Activated naive CD4-positive, alpha-beta T cell treated with anti-CD3 and anti-CD28 coated beads for 36 hours (primary cell): Measurements from ENCODE around the gene SLC7A1. TPM values are rescaled to one million over a fixed set of nuclear protein-coding genes. Genes with fewer than 3 reads are reported as not detected.
A peak's percentile ranks its signal among the peaks of the same experiment; 100 is the strongest.
"Not testable (repeated sequence)": the region's sequence is repeated elsewhere in the genome, so short reads cannot be mapped to it uniquely, and the experiment has no call there.

ENCODE experiments used
- CTCF ChIA-PET: fragments of 350-600 bp; sonication (Branson Sonifier 250); formaldehyde crosslinking; loops from one replicate; lab custom pipeline; 2021; ENCODE audit warnings: antibody characterized with exemption; lab: Charles Lee
- DNase-seq: peaks from one replicate; pipeline ENCODE4 v3.0.0-alpha.2; 2020
- H3K27ac Mint-ChIP-seq: one replicate; pipeline ENCODE4 v1.8.0; 2021; ENCODE audit warnings: mild to moderate bottlenecking, mixed read lengths
- H3K27me3 Mint-ChIP-seq: one replicate; pipeline ENCODE4 v1.8.0; 2021; ENCODE audit warnings: low read depth, mixed read lengths
- H3K36me3 Mint-ChIP-seq: one replicate; pipeline ENCODE4 v1.8.0; 2021; ENCODE audit warnings: low read depth, mixed read lengths
- H3K4me1 Mint-ChIP-seq: one replicate; pipeline ENCODE4 v1.8.0; 2021; ENCODE audit warnings: low read depth, mixed read lengths
- H3K4me3 Mint-ChIP-seq: one replicate; pipeline ENCODE4 v1.8.0; 2021; ENCODE audit warnings: mild to moderate bottlenecking, moderate library complexity, mixed read lengths
- H3K9me3 Mint-ChIP-seq: one replicate; pipeline ENCODE4 v1.8.0; 2021; ENCODE audit warnings: mixed read lengths
- intact Hi-C: fragments of 100-400 bp; cut with micrococcal nuclease; formaldehyde crosslinking; loops from one replicate; pipeline ENCODE4 v1.15.1; 2023
- total RNA-seq, 2 experiments: library from RNA; stranded (reverse); gene quantifications; one replicate each; pipeline ENCODE4 v1.2.3, GENCODE V29; 2021

Gene SLC7A1
- total RNA-seq: 100 to 1,000 TPM; 115 to 119 TPM

DNA sequence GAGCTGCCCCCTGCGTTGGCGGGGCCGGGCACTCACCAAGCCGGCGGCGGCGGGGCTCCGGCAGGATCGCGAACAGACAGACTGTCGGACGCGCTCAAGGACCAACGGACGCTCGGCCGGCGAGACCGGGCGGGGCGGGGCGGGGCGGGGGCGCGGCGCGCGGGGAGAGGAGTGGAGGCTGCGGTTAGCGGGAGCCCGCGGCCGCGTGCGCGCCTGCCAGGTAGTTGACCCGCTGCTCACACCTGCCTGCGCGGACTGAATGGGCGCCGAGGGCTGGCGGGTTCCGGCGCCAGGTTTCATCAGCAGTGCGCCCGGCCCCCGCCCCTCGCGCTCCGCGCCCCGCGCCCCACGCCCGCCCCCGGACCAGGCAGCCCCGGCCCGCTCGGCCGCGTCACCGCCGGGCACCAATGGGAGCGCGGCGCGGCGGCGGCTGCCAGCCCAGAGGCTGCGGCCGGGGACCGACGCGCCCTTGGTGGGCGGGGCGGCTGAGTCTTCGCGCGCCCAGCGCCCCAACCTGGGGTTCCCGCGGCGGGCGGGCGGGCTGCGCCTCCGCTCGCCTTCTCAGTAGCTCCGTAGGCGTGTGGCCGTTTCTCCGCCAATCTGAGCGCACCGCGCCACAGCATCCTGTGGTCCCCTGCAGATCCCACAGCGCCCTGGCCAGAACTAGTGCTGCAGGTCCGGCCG lies at the start of gene SLC7A1:
Gene SLC7A1, minus strand, starts transcription at position 309 of the 684 bp plus-strand sequence. CDS start 59,500 bp downstream, outside the sequence.
- peak within 1 kb of the TSS; percentile 90 for H3K4me3 Mint-ChIP-seq
- CTCF ChIA-PET: interaction anchor here (1.0 kb wide), 1 partner anchor 175 kb away, joined by 3 read pairs; no protein-coding TSS in a partner anchor
- no peaks in the 10 kb centered on the region for H3K9me3 Mint-ChIP-seq
- H3K4me1 Mint-ChIP-seq: peaks cover 39% of the 10 kb centered on the region
- peak within 1 kb of the TSS; percentile 95 for H3K27ac Mint-ChIP-seq
- peak; percentile 84 for DNase-seq
- H3K27me3 Mint-ChIP-seq: no peaks in the 10 kb centered on the region
- intact Hi-C loops: loop anchor here (1.0 to 10.0 kb wide), 11 partner anchors 52 to 1609 kb away; partner anchors contain the start of genes HMGB1, POMP, SLC46A3 and UBL3
- H3K36me3 Mint-ChIP-seq: peaks cover 26% of the 10 kb centered on the region

DNA sequence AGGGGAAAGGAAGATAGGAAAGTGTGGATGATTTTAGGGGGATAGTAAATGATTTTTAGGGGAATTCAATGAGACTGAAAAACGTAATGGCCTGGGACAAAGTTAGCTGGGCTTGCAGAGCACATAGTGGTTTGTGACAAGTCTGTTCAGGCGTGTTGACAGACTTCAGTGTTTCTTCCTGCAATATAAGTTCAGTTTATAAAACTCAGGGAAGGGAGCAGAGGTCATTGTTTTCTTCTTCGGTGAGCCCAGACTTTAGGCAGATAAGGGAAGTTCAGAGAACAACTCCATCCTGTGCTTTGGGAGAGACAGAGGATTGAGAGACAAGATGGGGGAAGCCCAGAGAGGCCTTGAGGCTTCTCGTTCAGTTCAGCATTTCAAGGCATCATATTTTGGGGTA lies 45.2 kb upstream of the SLC7A1 start:
- Mint-ChIP-seq H3K36me3 (no peaks in the 10 kb centered on the region), H3K4me1 (no peaks in the 10 kb centered on the region), H3K4me3 (no peak overlapping the region), H3K9me3 (no peaks in the 10 kb centered on the region), H3K27me3 (peaks cover 8% of the 10 kb centered on the region), H3K27ac (no peak overlapping the region)
- CTCF ChIA-PET: no interaction called here
- intact Hi-C loops: no loop called here
- DNase-seq: no peak

GRCh38 chr13:29636831-29637230 lies 41.3 kb upstream of the SLC7A1 start:
- CTCF ChIA-PET, H3K4me1 Mint-ChIP-seq, H3K9me3 Mint-ChIP-seq, intact Hi-C loops, H3K36me3 Mint-ChIP-seq, H3K27ac Mint-ChIP-seq, DNase-seq, H3K4me3 Mint-ChIP-seq: not testable (repeated sequence)
- H3K27me3 Mint-ChIP-seq: peaks cover 36% of the 10 kb centered on the region

- H3K36me3 Mint-ChIP-seq: no peaks in the 10 kb centered on the region
Measured at GRCh38 chr13:29624997-29625396, 29.5 kb upstream of the SLC7A1 start.

GRCh38 chr13:29621841-29622240 lies 26.4 kb upstream of the SLC7A1 start:
- Mint-ChIP-seq H3K4me3 (no peak overlapping the region), H3K9me3 (no peaks in the 10 kb centered on the region), H3K4me1 (no peaks in the 10 kb centered on the region), H3K27ac (no peak overlapping the region), H3K36me3 (no peaks in the 10 kb centered on the region), H3K27me3 (peaks cover 22% of the 10 kb centered on the region)
- CTCF ChIA-PET: no interaction called here
- intact Hi-C loops: no loop called here
- no peak for DNase-seq

More at GRCh38 chr13:29624997-29625396, 29.5 kb upstream of the SLC7A1 start:
- Mint-ChIP-seq H3K27ac (no peak overlapping the region), H3K9me3 (no peaks in the 10 kb centered on the region), H3K4me3 (no peak overlapping the region), H3K4me1 (no peaks in the 10 kb centered on the region), H3K27me3 (peaks cover 18% of the 10 kb centered on the region)
- CTCF ChIA-PET: no interaction called here
- no peak for DNase-seq
- intact Hi-C loops: no loop called here

- H3K36me3 Mint-ChIP-seq: no peaks in the 10 kb centered on the region
- DNase-seq: no peak
- peaks cover 25% of the 10 kb centered on the region for H3K27me3 Mint-ChIP-seq
- H3K27ac Mint-ChIP-seq: no peak overlapping the region
- H3K9me3 Mint-ChIP-seq: no peaks in the 10 kb centered on the region
- CTCF ChIA-PET: no interaction called here
- H3K4me3 Mint-ChIP-seq: no peak overlapping the region
- intact Hi-C loops: no loop called here
- H3K4me1 Mint-ChIP-seq: no peaks in the 10 kb centered on the region
Measured at GRCh38 chr13:29621051-29621800, 25.7 kb upstream of the SLC7A1 start.

DNA sequence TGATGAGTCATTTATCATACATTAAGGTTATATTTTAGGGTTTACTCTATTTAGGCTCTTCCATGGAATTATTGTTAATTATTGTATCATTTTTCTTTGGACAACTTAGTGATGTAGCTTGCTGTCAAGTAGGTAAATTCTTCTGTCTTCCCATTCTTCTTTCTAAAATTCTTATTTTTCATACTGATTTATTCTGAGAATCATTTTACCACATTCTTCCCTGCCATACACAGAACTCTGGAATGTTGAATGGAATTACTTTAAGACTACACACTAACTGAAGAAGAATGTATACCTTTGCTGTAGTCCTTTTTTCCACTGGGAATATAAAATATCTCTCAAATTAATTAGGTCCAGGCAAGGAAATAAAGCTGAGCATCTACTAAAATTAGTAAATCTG lies 24.5 kb upstream of the SLC7A1 start:
- Mint-ChIP-seq H3K4me3 (no peak overlapping the region), H3K4me1 (no peaks in the 10 kb centered on the region), H3K27ac (no peak overlapping the region), H3K9me3 (no peaks in the 10 kb centered on the region), H3K36me3 (no peaks in the 10 kb centered on the region), H3K27me3 (peaks cover 29% of the 10 kb centered on the region)
- no peak for DNase-seq
- CTCF ChIA-PET: no interaction called here
- intact Hi-C loops: no loop called here

- DNase-seq: no peak
- intact Hi-C loops: no loop called here
- no peaks in the 10 kb centered on the region for H3K9me3 Mint-ChIP-seq
- peaks cover 27% of the 10 kb centered on the region for H3K27me3 Mint-ChIP-seq
- no peaks in the 10 kb centered on the region for H3K4me1 Mint-ChIP-seq
- H3K36me3 Mint-ChIP-seq: no peaks in the 10 kb centered on the region
- no peak overlapping the region for H3K4me3 Mint-ChIP-seq
- no peak overlapping the region for H3K27ac Mint-ChIP-seq
- CTCF ChIA-PET: no interaction called here
Measured at GRCh38 chr13:29613101-29613500, 17.6 kb upstream of the SLC7A1 start.

DNA sequence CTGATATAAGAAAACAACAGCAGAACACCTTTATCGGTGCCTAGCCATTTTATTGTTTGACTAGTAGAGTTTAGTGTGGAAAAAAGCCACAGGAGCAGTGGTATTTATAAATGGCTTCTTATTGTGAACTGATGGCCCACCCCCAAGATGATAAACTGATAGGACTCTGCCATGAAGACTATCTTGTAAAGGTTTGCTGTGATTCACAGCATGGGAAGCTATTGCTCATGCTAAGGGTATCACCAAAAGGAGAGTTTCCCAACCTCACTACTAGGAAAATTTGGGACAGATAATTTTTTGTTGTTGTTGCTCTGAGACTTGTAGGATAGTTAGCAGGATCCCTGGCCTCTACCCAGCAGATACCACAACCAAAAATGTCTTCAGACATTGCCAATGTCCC lies 12.0 kb upstream of the SLC7A1 start:
- H3K4me1 Mint-ChIP-seq: no peaks in the 10 kb centered on the region
- intact Hi-C loops: no loop called here

DNA sequence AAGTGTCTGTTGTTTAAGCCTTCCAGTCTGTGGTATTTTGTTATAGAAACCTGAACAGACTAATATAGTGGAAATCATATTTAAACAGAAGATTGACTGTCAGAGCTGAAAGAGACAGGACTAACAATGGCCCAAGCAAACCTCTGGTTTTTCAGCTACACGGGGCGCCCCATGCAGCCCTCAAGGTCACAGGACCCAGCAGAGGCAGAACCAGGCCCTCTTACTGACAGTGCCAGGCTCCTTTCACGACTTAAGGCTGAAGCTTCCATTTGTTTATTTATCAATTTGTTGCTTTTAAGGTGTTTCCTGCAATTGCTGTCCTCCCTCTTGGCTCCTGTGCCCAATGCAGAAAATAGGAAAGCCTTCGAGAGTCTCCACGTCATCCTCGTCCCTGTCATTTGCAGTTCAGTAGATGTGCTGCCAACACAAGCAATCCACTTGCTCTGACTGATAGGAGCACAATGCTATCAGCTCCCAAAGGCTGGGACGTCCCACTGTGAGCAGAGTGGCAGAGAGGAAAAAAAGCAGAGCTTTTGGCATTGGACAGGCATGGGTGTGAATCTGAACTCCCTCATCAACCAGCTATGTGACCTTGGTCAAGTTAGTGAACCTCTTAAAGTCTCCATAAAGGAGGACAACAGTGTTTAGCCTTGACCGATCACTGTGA lies 10.5 kb upstream of the SLC7A1 start:
- H3K27me3 Mint-ChIP-seq: peaks cover 3% of the 10 kb centered on the region
- H3K36me3 Mint-ChIP-seq: no peaks in the 10 kb centered on the region
- intact Hi-C loops: no loop called here
- DNase-seq: no peak
- no peaks in the 10 kb centered on the region for H3K9me3 Mint-ChIP-seq
- CTCF ChIA-PET: interaction anchor here (0.7 kb wide), 1 partner anchor 102 kb away, joined by 3 read pairs; no protein-coding TSS in a partner anchor
- no peak overlapping the region for H3K4me3 Mint-ChIP-seq
- no peaks in the 10 kb centered on the region for H3K4me1 Mint-ChIP-seq
- no peak overlapping the region for H3K27ac Mint-ChIP-seq

More for the DNA sequence above, 12.0 kb upstream of the SLC7A1 start:
- H3K36me3 Mint-ChIP-seq: no peaks in the 10 kb centered on the region
- no peak overlapping the region for H3K27ac Mint-ChIP-seq
- H3K4me3 Mint-ChIP-seq: no peak overlapping the region
- no peak for DNase-seq
- H3K27me3 Mint-ChIP-seq: peaks cover 7% of the 10 kb centered on the region
- CTCF ChIA-PET: no interaction called here
- H3K9me3 Mint-ChIP-seq: no peaks in the 10 kb centered on the region

- H3K36me3 Mint-ChIP-seq: peaks cover 10% of the 10 kb centered on the region
- intact Hi-C loops: loop anchor here (10.0 kb wide), 6 partner anchors 336 to 1606 kb away; partner anchors contain the start of genes HMGB1, POMP, SLC46A3 and USPL1
- no peak overlapping the region for H3K4me3 Mint-ChIP-seq
- peaks cover 15% of the 10 kb centered on the region for H3K4me1 Mint-ChIP-seq
- CTCF ChIA-PET: no interaction called here
- no peak overlapping the region for H3K27ac Mint-ChIP-seq
- H3K9me3 Mint-ChIP-seq: no peaks in the 10 kb centered on the region
- H3K27me3 Mint-ChIP-seq: no peaks in the 10 kb centered on the region
- no peak for DNase-seq
Measured at GRCh38 chr13:29598321-29598720, 2.8 kb upstream of the SLC7A1 start.

GRCh38 chr13:29597706-29598105 lies 2.2 kb upstream of the SLC7A1 start:
- Mint-ChIP-seq H3K27me3 (no peaks in the 10 kb centered on the region), H3K36me3 (peaks cover 13% of the 10 kb centered on the region), H3K27ac (no peak overlapping the region), H3K9me3 (no peaks in the 10 kb centered on the region), H3K4me1 (peaks cover 20% of the 10 kb centered on the region), H3K4me3 (no peak overlapping the region)
- CTCF ChIA-PET: no interaction called here
- intact Hi-C loops: loop anchor here (10.0 kb wide), 6 partner anchors 337 to 1607 kb away; partner anchors contain the start of genes HMGB1, POMP, SLC46A3 and USPL1
- no peak for DNase-seq
